Metanephros (tissue), 2 donors: ENCODE data around the gene PHKG2. TPM values are rescaled to one million over a fixed set of nuclear protein-coding genes. Genes with fewer than 3 reads are reported as not detected.
A peak's percentile ranks its signal among the peaks of the same experiment; 100 is the strongest.

Source experiments
- small RNA-seq: library from RNA; depleted of rRNA; stranded (forward); fragments of <200 nt; gene quantifications from one replicate; pipeline ENCODE3, GENCODE V24; 2014; ENCODE audit warnings: low replicate concordance
- total RNA-seq: library from RNA; depleted of rRNA; stranded (reverse); fragments of >200 nt; gene quantifications from one replicate; pipeline ENCODE4 v1.2.3, GENCODE V29; 2014

PHKG2 gene, protein sequence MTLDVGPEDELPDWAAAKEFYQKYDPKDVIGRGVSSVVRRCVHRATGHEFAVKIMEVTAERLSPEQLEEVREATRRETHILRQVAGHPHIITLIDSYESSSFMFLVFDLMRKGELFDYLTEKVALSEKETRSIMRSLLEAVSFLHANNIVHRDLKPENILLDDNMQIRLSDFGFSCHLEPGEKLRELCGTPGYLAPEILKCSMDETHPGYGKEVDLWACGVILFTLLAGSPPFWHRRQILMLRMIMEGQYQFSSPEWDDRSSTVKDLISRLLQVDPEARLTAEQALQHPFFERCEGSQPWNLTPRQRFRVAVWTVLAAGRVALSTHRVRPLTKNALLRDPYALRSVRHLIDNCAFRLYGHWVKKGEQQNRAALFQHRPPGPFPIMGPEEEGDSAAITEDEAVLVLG
- total RNA-seq = 22.6 TPM

DNA sequence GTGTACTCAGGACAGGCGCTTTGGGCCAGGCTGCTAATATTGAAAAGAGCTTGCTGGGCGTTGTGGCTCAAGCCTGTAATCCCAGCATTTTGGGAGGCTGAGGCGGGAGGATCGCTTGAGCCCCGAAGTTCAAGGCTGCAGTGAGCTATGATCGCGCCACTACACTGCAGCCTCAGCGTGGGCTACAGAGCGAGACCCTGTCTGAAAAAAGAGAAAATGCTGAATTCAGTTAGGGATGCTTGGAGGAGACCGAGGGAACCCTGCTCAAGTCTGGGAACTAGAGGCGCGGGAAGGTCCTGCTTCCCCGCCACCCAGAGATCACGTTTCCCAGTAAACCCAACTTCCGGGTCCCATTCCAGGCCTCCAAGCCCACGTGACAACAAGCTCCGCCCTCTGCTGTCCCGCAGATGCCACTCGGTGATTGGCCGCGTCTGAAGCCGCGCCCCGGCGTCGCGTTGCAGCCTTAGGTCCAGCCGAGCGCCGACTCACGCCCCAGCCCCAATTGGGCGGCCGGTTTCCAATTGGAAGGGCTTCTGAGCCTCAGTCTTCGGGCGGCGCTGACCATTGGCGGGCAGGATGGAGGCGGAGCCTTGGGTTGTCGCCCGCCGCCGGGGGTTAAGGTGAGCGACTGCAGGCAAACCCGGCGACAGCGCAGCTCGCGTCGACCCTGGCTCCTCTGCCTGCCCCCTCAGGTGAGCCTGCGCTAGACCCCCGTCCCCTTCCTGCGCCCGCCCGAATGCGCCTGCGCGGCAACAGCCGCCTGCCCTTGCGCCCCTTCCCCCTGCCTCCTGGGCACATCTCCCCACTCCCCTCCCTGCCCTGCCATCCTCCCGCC lies at the start of gene PHKG2:
Gene PHKG2, plus strand, starts transcription at position 627 of the 835 bp plus-strand sequence. CDS start 396 bp downstream, outside the sequence.

DNA sequence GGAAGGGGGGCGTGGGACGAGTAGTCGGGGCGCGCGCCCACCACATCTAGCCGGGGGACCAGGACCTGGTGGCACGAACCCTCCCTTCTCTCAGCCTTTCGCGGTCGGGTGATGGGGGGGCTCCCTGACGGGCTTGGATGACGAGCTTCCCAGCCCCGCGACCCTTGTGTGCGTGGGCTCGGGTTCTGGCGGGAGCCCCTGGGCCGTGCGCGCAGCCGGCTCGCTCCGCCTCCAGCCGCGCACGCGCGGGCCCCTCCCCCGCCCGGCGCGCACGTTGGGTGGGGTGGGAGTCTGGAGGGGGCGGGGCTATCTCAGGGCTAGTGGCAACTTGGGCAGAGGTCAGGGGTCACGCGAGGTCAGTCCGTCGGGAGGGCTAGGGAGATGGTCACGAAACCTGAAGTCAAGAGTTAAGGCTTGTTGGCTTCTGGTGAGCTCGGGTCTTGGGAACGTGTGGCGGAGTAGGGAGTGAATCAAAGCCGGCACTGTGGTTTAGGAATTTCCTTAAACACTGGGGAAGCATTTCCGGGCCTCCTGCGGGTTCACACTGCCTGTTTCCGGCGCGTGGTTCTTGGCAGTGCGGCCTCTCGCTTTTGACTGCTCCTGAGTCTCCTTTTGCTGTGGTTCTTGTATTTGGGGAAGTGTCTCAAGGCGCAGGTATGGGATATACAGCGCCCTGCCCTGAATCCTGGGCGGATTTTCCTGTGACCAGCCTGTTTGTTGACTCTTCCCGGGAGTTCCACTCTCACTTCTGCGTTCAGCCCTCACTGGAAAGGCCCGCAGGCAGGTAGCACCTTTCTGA lies 49.2 kb upstream of the PHKG2 start, which contains the start of gene SRCAP:
Gene SRCAP, plus strand, starts transcription at position 356 of the 799 bp plus-strand sequence. CDS start 1,654 bp downstream, outside the sequence.

DNA sequence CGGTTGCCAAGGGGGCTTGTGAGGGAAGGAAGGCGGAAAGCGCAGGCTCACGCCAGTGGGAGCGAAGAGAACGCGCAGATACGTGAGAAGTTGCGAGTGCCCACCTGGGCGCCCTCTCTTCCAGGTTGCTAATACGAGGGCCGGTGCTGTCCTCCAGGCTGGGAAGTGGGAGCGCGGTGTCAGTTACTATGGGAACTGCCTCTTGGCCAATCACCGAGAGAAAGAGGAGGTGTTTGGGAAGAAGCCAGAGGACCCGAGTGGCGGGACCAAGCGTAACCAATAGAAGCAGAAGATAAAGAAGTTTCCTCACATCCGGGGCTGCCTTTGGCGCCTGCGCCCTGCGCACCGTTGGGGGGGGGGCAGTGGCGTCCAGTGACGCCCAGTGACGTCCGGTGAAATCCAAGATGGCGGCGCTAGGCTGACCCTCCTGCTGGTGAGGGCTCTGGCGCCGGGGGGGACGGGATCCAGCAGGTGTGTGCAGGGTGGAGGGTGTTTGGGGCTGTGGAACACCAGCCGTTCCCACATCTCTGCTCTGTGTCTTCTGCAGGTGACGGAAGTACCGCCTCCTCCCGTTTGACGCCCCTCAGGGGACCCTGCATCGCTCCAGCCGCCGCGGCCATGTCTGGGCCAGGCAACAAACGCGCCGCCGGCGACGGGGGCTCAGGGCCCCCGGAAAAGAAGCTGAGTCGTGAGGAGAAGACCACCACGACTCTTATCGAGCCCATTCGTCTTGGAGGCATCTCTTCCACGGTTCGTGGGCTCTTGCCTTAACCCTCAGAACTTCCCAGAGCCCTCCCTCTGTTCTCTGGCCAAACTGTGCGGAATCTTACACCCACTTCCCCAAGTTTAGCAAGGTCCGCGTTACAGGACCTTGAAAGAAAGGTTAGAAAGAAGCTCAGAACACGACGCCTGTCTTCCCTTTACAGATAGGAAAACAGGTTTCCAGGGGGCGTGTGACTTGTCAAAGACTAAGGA lies 14.0 kb downstream of the PHKG2 start, which contains the start of the genes CFAP119 and RNF40:
Gene CFAP119, minus strand, starts transcription at position 135 of the 975 bp plus-strand sequence. CDS start 314 bp downstream, outside the sequence.
Gene RNF40, plus strand, starts transcription at position 395 of the 975 bp plus-strand sequence. Its CDS starts 224 bp downstream, at position 619.

DNA sequence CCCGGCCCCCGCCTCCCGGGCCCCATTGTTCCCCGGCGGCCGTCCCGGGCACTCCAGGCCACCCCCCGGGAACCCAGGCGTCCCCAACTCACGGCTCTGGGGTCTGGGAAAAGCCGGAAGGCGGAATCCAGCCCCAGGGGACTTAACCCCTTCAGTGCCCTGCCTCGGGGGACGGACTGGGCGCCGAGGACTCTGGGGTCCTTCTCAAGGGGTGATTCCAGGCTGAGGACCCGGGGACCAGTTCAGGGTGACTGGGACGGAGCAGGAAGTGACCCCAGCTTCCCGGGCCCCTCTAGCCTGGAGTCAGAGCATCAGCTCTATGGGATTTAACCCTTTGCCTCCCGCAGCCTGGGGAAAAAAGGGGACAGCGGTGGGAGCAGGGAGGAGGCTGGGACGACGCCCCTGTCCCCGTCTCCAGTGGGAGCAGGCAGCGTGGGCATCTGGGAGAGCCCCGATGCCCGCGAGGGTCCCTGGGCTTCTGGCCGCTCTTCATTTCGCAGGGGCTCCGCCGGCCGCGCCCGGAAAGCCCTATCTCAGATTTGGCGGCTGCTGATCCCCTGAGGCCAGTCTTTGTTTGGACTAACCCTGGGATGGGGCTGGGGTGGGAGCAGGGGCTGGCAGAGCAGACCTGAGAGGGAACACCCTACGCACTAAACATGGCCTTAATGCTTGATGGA lies 38.8 kb downstream of the PHKG2 start, which contains the start of gene ZNF629:
Gene ZNF629, minus strand, starts transcription at position 270 of the 677 bp plus-strand sequence. CDS start 2,723 bp downstream, outside the sequence.

Small RNA genes within 50 kb of the gene (small RNA-seq; reads per million reads assigned to genes)
- gene RNU6-1043P (not detected), gene SNORA30 (1.4 reads per million, percentile 86 among the genes with 10 or more reads in this experiment)

Other genes with a start within 250 kb of the PHKG2 start
- gene ZNF768, start 221.9 kb upstream of the PHKG2 start, total RNA-seq = 33.8 TPM
- 16.9 TPM for gene ZNF747, start 213.6 kb upstream of the PHKG2 start, total RNA-seq
- 14.5 TPM for gene ZNF764, start 190.1 kb upstream of the PHKG2 start, total RNA-seq
- gene ZNF688, start 176.7 kb upstream of the PHKG2 start, total RNA-seq = 12.1 TPM
- gene ZNF785, start 162.7 kb upstream of the PHKG2 start, total RNA-seq = 20.3 TPM
- gene ZNF689, start 138.0 kb upstream of the PHKG2 start, total RNA-seq = 10.0 TPM
- gene PRR14, start 97.5 kb upstream of the PHKG2 start, total RNA-seq = 18.8 TPM
- 31.3 TPM for gene FBRS, start 90.0 kb upstream of the PHKG2 start, total RNA-seq
- 47.5 TPM for gene SRCAP, start 49.3 kb upstream of the PHKG2 start, total RNA-seq
- gene CFAP119, start 13.6 kb downstream of the PHKG2 start, total RNA-seq = 7.0 TPM
- gene RNF40, start 13.9 kb downstream of the PHKG2 start, total RNA-seq = 92.8 TPM
- 17.5 TPM for gene ZNF629, start 38.8 kb downstream of the PHKG2 start, total RNA-seq
- gene BCL7C, start 145.7 kb downstream of the PHKG2 start, total RNA-seq = 34.0 TPM
- 4.8 TPM for gene CTF1, start 148.2 kb downstream of the PHKG2 start, total RNA-seq
- 18.0 TPM for gene FBXL19, start 175.1 kb downstream of the PHKG2 start, total RNA-seq
- 21.8 TPM for gene ORAI3, start 200.6 kb downstream of the PHKG2 start, total RNA-seq
- gene SETD1A, start 209.3 kb downstream of the PHKG2 start, total RNA-seq = 9.5 TPM
- gene HSD3B7, start 236.8 kb downstream of the PHKG2 start, total RNA-seq = 11.3 TPM